Smooth muscle cell (in vitro differentiated cells): ENCODE results near the gene COL24A1. TPM values are rescaled to one million over a fixed set of nuclear protein-coding genes. Genes with fewer than 3 reads are reported as not detected.

ENCODE experiments used
- DNase-seq: peaks from one replicate; lab custom pipeline; 2025; ENCODE audit not compliant: unreplicated experiment; lab: John Stamatoyannopoulos, UW
- H2AFZ ChIP-seq: fragments of 200-600 bp; sonication (generic); 2 replicates; pipeline ENCODE4 v1.6.0; 2016; ENCODE audit warnings: antibody characterized with exemption, low read depth, mild to moderate bottlenecking
- H3F3A ChIP-seq: fragments of 200-600 bp; sonication (generic); 2 replicates; pipeline ENCODE4 v1.6.0; 2017; ENCODE audit warnings: antibody characterized with exemption, low read depth
- H3K27ac ChIP-seq: fragments of 200-600 bp; sonication (generic); 2 replicates; pipeline ENCODE4 v1.5.1; 2016; ENCODE audit warnings: low read depth, mild to moderate bottlenecking
- H3K27me3 ChIP-seq: fragments of 200-600 bp; sonication (generic); 2 replicates; pipeline ENCODE4 v1.6.1; 2016; ENCODE audit warnings: low read depth, mild to moderate bottlenecking
- H3K36me3 ChIP-seq: fragments of 200-600 bp; sonication (generic); 2 replicates; pipeline ENCODE4 v1.5.1; 2016; ENCODE audit warnings: low read depth
- H3K4me1 ChIP-seq: fragments of 200-600 bp; sonication (generic); 2 replicates; pipeline ENCODE4 v1.5.1; 2016; ENCODE audit warnings: low read depth
- H3K4me2 ChIP-seq: fragments of 200-600 bp; sonication (generic); 2 replicates; pipeline ENCODE4 v1.6.0; 2016; ENCODE audit warnings: mild to moderate bottlenecking
- H3K4me3 ChIP-seq: fragments of 200-600 bp; sonication (generic); 2 replicates; pipeline ENCODE4 v1.5.1; 2016; ENCODE audit warnings: mild to moderate bottlenecking
- H3K79me2 ChIP-seq: fragments of 200-600 bp; sonication (generic); 2 replicates; pipeline ENCODE4 v1.6.0; 2016; ENCODE audit warnings: low read depth, mild to moderate bottlenecking
- H3K9ac ChIP-seq: fragments of 200-600 bp; sonication (generic); 2 replicates; pipeline ENCODE4 v1.6.0; 2016; ENCODE audit warnings: low read depth
- H3K9me3 ChIP-seq: fragments of 200-600 bp; sonication (generic); replicated peaks from 2 replicates; pipeline ENCODE4 v1.5.1; 2016; ENCODE audit warnings: low read depth
- H4K20me1 ChIP-seq: fragments of 200-600 bp; sonication (generic); 2 replicates; pipeline ENCODE4 v1.6.0; 2016; ENCODE audit warnings: low read depth
- CTCF ChIP-seq: fragments of 200-600 bp; sonication (generic); IDR thresholded peaks from 2 replicates; pipeline ENCODE4 v1.5.1; 2017; ENCODE audit warnings: borderline replicate concordance, mild to moderate bottlenecking, antibody characterized with exemption; ENCODE audit not compliant: insufficient read depth, poor library complexity, severe bottlenecking
- WGBS: methylation state at CpG from one replicate; pipeline ENCODE4 v1.1.7; 2016; ENCODE audit warnings: low lambda C conversion rate; 5-methylcytosine and 5-hydroxymethylcytosine counted together
- polyA plus RNA-seq: library from polyadenylated mRNA; unstranded; fragments of >200 nt; fragmentation: Nextera tagmentation; extraction: Ambion mirVana; gene quantifications from 2 replicates; pipeline ENCODE4 v1.2.1, GENCODE V29; 2016
- total RNA-seq: library from RNA; depleted of rRNA; stranded (reverse); fragments of >200 nt; gene quantifications from 2 replicates; pipeline ENCODE4 v1.2.3, GENCODE V29; 2014

COL24A1 gene
- total and polyA plus RNA-seq, 2 experiments from 2014 or later, result 1.5 to 3.2 TPM

GRCh38 chr1:85816606-85817005, 340.0 kb downstream of the COL24A1 start:
- H3K4me2 ChIP-seq, result no peak overlapping the region
- H3K9ac ChIP-seq, result no peak overlapping the region
- no peaks in the 10 kb centered on the region for H3K36me3 ChIP-seq
- H2AFZ ChIP-seq, result no peak overlapping the region
- H3K4me1 ChIP-seq, result no peaks in the 10 kb centered on the region
- H3K27ac ChIP-seq, result no peak overlapping the region
- 97% methylated on average over 1 of the region's 1 CpG for WGBS
- H3K79me2 ChIP-seq, result no peaks in the 10 kb centered on the region
- no peaks in the 10 kb centered on the region for H3K9me3 ChIP-seq
- H3K4me3 ChIP-seq, result no peak overlapping the region
- no peaks in the 10 kb centered on the region for H3F3A ChIP-seq
- H4K20me1 ChIP-seq, result no peaks in the 10 kb centered on the region
- no peaks in the 10 kb centered on the region for H3K27me3 ChIP-seq
- no peak for TF ChIP-seq CTCF
- no peak for DNase-seq

- no peak overlapping the region for H3K27ac ChIP-seq
- no peaks in the 10 kb centered on the region for H3F3A ChIP-seq
- H3K4me2 ChIP-seq, result no peak overlapping the region
- no peak for DNase-seq
- no peak for TF ChIP-seq CTCF
- H3K9ac ChIP-seq, result no peak overlapping the region
- WGBS, result 95% methylated on average over 2 of the region's 2 CpGs
- H3K4me3 ChIP-seq, result no peak overlapping the region
- H2AFZ ChIP-seq, result no peak overlapping the region
- no peaks in the 10 kb centered on the region for H3K4me1 ChIP-seq
- H3K27me3 ChIP-seq, result no peaks in the 10 kb centered on the region
- H3K79me2 ChIP-seq, result no peaks in the 10 kb centered on the region
- no peaks in the 10 kb centered on the region for H3K9me3 ChIP-seq
- H3K36me3 ChIP-seq, result no peaks in the 10 kb centered on the region
- H4K20me1 ChIP-seq, result no peaks in the 10 kb centered on the region
These were observed 340.7 kb downstream of the COL24A1 start for GRCh38 chr1:85815906-85816305.

GRCh38 chr1:85806236-85806965, 350.2 kb downstream of the COL24A1 start:
- no peak for DNase-seq
- Histone ChIP-seq H3K27me3 (no peaks in the 10 kb centered on the region), H3K4me2 (no peak overlapping the region), H3F3A (no peaks in the 10 kb centered on the region), H3K4me3 (no peak overlapping the region), H3K9ac (no peak overlapping the region), H4K20me1 (no peaks in the 10 kb centered on the region), H2AFZ (no peak overlapping the region), H3K9me3 (no peaks in the 10 kb centered on the region), H3K27ac (no peak overlapping the region), H3K36me3 (no peaks in the 10 kb centered on the region), H3K4me1 (no peaks in the 10 kb centered on the region), H3K79me2 (no peaks in the 10 kb centered on the region)
- WGBS, result 91% methylated on average over 1 of the region's 1 CpG
- no peak for TF ChIP-seq CTCF

GRCh38 chr1:85801520-85801919, 355.1 kb downstream of the COL24A1 start:
- no peak for TF ChIP-seq CTCF
- Histone ChIP-seq H3F3A (no peaks in the 10 kb centered on the region), H3K27me3 (no peaks in the 10 kb centered on the region), H3K4me1 (no peaks in the 10 kb centered on the region), H3K9ac (no peak overlapping the region), H2AFZ (no peak overlapping the region), H3K9me3 (no peaks in the 10 kb centered on the region), H3K4me2 (no peak overlapping the region), H3K27ac (no peak overlapping the region), H3K79me2 (no peaks in the 10 kb centered on the region), H3K36me3 (no peaks in the 10 kb centered on the region), H3K4me3 (no peak overlapping the region), H4K20me1 (no peaks in the 10 kb centered on the region)
- WGBS, result 100% methylated on average over 1 of the region's 1 CpG
- no peak for DNase-seq
